Right lung (tissue), 5 donors: ENCODE results near the gene PRKCA. TPM values are rescaled to one million over a fixed set of nuclear protein-coding genes. Genes with fewer than 3 reads are reported as not detected.
"Not testable (repeated sequence)": the region's sequence is repeated elsewhere in the genome, so short reads cannot be mapped to it uniquely, and the experiment has no call there.

Source experiments
- DNase-seq, 2 donors: peaks; one replicate each; pipeline ENCODE4 v3.0.0-alpha.2; 2013
- polyA plus RNA-seq, 5 donors: library from polyadenylated mRNA; unstranded; fragments of 120-200 nt; gene quantifications; one replicate each; pipeline versions ENCODE4 v1.2.1 to v1.2.3, GENCODE V29; 2013; ENCODE audit warnings: inconsistent platforms in 1 of 5, low replicate concordance in 1 of 5; ENCODE audit not compliant: insufficient read length in 5 of 5, insufficient read depth in 1 of 5

The PRKCA gene
- polyA plus RNA-seq, 5 donors = 11.7 to 18.1 (median 17.2) TPM

DNA sequence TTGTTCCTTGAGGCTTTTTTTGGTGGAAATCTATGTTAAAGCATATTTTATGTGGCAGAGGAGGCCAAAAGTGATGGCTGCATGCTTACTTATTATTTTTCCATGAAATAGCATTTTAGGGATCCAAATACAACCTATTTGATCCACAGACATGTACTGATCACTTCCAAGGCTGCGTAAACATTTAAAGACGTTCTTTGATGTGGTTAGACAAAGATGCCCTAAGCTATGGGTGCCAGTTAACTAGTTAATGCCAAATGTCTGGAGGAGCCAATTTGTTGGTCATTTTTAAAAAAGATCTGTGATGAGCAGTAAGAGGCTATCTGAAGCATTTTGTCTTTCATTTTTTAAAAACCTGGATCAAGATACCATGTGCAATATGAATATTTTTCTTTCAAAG, 17.3 kb upstream of the PRKCA start:
- no peak for DNase-seq

DNA sequence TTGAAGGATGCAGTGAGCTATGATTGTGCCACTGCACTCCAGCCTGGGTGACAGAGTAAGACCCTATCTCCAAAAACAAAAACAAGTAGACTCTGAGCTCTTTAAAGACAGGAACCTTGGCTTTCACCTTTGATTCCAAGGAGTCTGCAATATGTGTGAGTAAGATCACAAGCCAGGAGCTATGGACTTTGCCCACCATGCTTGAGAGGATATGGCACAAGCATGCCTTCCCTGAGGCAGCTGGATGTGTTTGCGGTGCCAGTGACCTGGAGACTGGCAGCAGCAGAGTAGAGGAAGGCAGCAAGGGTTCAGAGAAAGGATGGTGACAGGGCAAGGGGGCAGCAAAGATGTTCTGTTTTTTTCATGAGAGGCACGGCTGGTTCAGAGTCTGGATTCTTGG, 14.5 kb upstream of the PRKCA start:
- DNase-seq = no peak

DNA sequence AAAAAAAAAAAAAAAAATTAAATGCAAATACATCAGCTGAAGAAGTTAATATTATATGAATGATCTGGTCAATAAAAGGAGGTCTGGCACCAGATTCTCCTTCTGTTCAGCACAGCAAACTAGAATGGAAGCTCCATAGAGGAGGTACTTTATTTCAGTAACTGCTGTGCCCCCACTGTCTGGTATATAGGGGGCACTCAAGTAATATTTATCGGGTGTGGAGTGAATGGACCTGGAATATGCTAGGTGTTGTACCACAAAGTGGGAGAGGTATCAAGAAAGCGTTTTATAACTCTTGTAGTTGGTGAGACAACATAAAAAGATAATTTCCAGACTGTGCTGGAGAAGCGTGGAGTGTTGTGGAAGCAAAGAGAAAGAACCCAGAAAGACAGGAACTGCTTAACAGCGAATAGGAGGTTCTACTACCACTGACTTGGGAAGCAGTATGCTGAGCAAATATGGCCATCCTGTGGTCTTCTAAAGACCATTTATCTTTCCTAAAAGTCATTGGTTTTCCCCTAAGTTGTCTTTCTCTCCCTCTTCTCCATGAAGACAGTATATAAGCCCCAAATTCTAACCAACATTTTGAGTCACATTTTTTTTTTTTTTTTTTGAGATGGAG, 12.2 kb upstream of the PRKCA start:
- DNase-seq = no peak

DNA sequence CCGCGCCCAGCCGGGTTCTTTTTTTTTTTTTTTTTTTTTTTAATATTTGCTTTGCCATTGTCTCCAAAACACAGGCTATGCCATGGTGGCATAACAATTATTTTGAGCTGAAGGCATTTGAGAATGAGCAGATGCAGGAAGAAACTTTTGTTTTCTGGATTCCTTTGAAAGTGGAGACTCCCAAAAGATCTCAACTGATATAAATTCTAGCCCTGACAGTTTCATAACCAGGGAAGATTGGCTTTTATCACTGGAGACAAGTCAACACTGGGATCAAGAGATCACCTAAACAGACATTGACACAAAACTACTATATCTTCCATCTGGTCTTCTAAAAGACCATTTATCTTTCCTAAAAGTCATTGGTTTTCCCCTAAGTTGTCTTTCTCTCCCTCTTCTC, 10.1 kb upstream of the PRKCA start:
- DNase-seq = no peak

DNA sequence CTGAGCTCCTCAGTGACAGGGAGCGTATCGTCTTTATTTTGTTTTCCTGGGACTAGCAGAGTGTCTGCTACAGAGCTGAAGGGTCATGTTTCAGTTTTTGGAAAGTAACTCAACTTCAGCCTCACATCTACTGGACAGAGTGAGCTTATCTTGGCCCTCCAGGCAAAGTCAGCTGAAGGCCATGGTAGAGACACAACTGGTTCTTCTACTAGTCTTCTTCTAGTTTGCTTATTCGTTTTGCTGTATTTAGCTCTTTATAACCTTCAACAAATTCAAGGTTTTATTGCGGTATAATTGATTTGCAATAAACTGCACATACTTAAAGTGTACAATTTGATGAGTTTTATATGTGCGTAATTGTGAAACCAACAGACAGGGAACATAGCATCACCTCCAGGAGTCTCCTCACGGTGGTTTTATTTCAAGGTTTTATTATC, 6.1 kb upstream of the PRKCA start:
- no peak for DNase-seq

DNA sequence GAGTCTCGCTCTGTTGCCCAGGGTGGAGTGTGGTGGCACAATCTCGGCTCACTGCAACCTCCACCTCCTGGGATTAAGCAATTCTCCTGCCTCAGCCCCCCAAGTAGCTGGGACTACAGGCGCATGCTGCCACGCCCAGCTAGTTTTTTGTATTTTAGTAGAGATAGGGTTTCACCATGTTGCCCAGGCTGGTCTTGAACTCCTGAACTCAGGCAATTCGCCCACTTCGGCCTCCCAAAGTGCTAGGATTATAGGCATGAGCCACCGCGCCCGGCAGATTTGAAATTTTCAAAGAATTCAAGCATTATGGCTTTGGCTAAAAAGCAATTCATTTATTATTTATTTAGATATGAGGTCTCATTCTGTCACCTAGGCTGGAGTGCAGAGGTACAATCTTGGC, 5.0 kb upstream of the PRKCA start:
- DNase-seq = not testable (repeated sequence)

DNA sequence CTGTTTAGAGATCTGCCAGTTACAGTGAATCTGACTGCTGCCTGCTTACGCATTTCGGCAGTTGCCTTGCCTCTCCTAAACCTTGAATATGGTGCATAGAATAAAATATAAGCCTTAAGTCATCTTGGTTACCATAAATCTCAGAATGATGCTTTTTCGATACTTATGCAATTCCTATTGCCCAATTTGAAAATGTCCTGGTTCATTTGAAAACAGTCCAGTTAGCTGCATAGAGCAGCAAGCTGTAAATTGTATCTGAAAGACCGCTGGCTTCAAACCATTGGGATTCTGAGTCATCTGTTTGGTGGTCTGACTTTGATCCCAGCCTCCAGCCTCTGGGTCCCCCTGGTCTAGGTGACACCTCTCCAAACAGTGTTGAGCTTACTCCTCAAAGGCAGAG, 2.7 kb upstream of the PRKCA start:
- DNase-seq = no peak

DNA sequence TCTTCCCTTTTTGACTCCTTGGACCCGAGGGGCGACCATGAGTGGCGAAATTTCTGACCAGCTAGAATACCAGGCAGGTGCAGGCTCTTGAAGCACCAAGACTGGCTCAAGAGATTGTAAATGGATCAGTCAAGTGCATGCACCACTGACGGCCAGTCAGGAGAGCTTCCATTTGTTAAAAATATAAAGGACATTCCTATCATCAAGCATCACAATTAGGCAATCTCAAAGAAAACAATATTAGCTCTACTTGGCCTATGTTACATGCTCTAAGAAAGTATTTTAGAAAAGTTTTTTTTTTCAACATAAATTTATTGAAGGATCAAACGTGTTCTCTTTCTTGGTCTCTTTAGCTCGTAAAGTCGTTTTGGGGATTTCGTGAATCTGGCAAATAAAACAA, 1.5 kb upstream of the PRKCA start:
- DNase-seq = no peak

DNA sequence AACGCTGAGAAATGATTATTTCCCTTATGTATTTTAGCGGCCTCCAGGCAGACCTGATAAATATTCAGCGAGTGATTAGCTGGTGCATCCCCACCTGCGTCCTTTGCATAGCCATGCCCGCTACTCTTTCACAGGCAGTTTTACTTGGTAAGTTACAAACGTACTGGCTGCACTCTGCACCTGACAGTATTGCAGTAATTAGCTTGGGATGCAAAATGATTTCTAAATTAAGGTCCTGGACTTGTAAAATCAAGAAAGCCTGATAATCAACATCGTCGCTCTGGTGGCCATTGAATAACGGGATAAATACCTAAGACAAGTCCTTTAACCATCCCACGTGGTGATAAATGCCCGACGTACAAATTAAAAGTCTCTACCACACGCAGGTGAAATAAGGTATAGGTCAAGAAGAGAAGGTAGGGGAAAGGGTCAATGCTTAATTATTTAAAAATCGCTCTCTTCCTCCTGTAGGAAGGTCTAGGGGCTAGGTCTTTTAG, 998 bp upstream of the PRKCA start:
- DNase-seq = no peak

DNA sequence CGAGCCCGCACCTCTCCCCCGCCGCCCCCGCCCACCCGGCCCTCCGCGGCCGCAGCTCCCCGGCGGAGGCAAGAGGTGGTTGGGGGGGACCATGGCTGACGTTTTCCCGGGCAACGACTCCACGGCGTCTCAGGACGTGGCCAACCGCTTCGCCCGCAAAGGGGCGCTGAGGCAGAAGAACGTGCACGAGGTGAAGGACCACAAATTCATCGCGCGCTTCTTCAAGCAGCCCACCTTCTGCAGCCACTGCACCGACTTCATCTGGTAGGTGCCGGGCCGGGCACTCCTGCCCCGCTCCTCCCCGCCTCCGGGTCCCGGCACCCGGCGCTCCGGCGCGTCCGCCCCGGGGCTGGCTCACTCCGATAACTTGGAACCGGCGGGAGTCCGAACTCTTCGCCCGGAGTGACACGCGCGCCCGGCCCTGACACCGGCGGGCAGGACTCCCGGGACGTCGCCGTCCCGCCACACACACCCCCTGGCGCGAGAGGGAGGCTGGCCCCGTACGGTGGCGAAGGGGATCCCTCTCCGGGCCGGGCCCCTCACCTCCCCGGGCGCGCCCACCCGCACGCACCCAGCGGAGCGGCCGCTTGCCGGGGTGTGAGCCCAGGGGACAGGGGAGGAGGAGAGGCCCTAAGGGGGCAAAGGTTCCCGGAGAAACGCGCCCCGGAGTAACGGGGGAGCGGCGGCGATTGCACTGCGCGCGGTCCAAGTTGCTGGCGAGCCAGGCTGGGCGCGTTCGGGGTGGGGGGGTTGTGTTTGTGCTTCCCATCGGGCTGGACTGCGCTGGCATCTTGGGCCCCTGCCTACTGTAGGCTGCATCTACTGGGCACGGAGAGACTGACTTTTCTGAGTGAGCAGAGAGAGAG, 581 bp downstream of the PRKCA start:
- peak; percentile 37 to 41 for DNase-seq

DNA sequence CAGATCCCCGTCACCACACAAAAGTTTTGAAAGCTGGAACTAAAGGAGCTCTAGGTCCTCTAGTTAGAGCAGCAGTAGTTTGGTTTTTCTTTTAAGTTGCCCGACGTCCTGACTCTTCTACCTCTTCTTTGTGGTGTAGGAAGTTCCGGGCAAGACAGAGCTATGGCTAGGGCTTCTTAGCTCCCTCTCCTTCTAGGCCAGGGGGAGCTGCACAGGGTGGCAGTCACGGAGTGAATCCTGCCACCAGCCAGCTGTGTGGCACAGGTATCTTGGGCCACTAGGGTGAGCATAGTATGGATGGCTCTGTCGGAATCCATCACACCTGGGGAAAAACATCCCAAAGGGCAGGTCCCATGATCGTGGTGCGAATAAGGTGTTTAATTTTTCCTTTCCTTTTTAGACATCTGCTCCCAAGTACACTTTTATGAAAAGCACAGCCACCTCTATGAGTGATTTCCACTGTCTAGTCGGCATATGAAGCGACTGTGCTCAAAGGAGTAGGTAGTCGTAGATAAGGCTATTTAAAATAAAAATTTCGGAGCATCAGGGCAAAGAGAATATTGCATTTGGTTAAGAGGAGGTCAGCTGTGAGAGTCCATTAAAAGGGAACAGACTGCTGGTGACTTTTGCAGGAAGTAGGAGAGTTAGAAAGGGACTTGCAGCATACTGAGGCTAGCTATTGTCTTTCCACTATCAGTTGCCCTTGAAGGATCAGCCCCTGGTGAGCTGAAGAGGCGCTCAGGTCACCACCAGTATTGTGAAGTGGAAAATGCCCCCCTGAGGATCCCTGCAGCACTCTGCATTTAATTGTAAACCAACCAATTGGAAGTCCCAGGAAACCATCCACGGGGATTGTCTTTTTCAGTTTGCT, 2.1 kb downstream of the PRKCA start:
- no peak for DNase-seq

DNA sequence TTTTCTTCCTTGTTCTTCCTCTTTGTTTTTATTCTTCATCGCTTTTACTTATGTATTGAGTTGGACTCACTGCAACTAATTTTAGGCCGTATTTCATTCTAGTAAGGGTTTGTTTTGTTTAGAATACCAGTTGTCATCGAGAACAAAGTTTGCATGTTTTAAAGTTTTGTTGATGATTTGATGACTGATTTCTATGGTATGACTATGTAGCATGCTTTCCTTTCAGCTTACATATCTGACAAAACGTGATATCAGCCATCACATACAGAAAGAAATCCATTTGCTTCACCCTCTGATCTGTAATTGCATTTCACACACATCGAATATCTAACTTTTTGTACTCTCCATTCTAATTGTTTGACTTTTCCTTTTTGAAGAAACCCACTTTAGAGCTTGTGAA, 4.0 kb downstream of the PRKCA start:
- no peak for DNase-seq

DNA sequence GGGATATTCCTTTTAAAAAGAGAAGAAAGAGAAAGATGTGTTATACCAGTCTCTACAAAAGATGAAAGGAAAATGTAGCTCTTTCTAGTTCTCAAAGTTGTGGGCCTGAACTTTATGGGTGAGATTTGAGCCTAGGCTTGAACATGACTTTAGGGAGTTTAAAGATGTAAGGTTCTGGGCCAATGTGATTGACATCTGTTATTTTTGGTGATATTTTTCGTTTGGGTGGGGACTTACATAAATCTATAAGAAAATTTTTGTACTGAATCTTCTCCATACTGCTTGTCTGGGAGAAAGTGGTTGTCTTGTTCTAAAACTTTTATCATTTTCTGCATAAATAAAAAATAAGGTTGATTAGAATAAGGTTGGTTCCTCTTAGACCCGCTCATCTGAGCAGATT, 4.8 kb downstream of the PRKCA start:
- DNase-seq = no peak

DNA sequence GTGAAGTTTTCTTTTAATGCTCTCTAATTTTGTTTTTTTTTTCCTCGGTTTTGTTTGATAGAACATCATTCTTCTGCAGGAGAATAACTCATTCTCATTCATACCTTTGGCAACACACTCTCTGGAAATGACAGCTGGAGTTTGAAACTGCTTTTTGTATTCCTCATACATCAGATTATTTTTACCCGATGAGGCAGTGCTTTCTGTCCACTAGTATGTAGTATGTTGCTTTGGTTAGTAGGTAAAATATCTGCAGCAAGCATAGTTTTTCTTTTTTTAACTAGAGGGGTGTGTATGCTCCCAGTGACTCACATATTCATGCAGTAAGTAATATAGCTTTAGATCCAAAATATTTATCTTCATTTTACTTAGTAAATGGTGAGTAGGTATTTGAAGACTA, 6.4 kb downstream of the PRKCA start:
- DNase-seq = no peak

DNA sequence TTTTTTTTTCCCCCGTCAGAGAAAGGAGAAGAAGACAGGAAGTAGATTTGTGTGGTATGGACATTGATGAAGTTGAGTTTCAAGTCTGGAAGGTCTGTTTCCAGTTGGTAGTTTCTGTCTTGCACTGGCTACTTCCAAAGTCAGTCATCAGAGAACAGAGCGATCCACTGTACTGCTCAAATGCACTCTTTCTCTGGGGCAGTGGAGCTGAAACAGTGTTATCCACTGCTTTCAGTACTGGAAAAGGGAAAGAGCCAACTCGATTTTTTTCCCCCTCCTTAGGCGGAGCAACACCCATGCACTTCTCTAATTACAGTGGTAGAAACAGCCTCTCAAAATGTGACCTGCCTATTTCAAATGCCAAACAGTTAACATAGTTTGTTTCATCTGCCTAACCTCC, 7.4 kb downstream of the PRKCA start:
- DNase-seq = no peak

DNA sequence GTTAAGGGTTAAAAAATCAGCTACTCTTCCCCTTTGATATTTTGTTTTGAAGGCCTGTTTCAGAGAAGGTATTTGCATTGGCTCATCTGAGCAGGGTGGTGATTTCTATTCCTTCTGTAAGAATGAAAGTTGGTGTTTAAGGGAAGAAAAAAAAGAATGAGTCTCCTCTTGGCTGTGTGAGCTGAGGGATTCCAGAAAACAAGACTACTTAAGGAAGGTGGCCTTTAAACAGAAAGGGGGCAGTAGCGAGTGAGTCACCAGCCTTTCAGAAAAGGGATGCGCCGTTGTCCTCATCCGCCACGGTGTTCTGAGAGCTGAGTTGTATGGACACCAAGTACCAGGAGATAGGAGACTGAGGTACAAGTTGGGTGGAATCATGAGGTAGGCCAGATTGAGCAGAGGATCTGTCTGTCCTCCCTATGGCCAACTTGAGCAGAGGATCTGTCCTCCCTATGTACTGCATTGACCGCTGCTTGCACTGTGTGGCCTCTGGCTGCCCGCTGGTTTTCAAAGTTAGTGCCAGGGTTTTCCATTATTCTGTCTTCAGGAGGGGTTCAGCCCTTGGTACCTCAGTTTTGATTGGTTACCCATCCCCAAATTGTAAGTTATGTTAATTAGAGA, 8.2 kb downstream of the PRKCA start:
- DNase-seq = no peak

DNA sequence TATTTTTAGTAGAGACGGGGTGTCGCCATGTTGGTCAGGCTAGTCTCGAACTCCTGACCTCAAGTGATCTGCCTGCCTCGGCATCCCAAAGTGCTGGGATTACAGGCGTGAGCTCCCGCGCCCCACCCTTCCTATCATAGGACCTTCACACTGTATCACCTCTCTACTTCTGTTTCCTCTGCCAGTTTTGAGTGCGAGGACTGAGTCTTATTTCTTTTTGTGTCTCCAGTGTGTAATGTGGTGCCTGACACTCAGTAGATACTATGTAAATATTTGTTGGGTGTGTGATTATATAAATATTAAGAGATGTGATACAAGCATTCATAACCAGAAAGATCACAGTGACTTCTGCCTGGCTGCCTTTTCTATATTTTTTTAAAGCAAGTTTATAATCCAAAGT, 10.5 kb downstream of the PRKCA start:
- DNase-seq = no peak

DNA sequence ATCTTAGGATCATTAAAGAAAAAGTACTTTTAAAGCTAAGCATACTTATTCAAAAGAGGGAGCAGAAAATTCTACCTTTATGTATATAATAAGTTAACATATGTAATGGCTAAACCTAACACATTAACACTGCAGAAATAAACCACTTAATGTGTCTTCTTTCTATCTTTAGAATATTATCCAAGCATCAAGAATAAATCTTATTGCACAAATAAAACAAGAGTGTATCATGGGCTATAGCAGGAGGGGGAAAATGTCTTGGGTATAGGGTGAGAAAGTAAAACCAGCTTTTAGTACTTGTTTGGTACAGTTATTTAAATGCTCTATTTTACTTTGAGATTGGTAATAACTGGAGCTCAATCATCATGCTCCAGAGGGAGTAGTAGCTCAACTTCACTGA, 10.9 kb downstream of the PRKCA start:
- DNase-seq = no peak

DNA sequence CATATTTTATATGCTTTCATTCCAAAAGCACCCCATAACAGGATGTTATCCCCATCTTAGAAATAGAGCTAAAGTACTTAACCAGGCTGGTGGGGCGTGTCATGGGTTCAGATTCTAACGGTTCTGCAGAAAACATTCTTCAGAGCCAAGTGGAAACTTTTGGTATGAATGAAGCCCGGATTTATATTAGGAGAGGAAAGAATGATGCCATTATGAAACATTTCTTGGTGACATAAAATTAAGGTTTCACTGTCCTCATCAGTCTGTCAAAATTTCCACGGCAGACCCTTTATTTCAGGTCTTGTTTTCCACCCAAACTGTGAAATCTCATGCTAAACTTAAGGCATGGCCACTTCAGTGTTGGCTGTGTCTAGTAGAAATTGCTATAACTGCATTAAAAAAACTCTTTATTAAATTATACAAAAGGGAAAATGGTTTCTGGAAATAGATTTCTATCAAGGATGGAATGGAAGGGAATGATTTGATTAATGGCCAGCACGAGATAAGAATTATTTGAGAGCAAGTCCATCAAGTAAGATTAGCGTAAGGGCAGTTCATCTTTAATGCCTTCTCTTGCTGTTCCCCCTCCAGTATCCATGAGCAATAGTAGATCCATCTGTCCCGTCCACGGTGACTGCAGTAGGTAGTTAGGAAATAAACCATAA, 11.7 kb downstream of the PRKCA start:
- no peak for DNase-seq

DNA sequence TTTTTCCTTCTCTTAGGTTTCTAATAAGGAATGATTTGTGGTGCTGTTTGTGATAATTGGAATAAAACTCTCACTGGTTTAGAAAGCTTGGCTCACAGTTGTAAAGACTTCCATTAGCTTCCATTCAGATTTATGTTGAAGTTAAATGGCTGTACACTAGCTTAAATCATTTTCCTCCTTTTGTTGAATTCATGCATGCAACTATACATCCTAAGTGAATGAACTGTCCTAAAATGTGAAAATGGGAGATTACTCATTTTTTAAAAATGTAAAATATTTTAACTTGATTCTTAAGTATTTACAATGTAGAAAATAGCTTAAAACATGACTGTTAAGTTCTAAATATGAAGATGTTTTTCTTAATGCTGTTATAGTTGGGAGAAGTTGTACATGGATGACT, 15.2 kb downstream of the PRKCA start:
- no peak for DNase-seq

DNA sequence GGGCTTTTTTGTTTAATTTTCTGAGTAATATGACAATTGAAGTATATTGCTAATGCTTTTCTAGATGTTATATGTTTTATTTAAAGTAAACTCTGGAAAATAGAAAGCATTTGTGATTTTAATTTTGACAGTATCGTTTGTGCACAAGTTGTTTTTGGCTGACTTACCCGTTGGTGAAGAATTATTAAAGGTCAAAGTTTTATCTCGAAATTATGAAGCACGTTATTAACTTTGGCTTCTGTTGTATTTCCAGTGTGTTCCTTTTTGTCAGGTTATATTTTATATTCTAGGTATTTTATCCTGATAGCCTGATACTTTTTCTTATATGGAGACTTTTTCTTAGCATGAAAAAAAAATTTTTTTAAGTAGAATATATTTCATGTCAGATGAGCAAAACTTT, 16.8 kb downstream of the PRKCA start:
- no peak for DNase-seq
